H1 (cell line): ENCODE measurements around the gene ADGRL3. TPM values are rescaled to one million over a fixed set of nuclear protein-coding genes. Genes with fewer than 3 reads are reported as not detected.

Experiments used
- CTCF ChIA-PET: fragments of 300-600 bp; sonication (Branson Sonifier 250); formaldehyde crosslinking; loops from one replicate; lab custom pipeline; 2021; ENCODE audit not compliant: partially characterized antibody; lab: Charles Lee
- POLR2A ChIA-PET: fragments of 300-600 bp; sonication (Branson Sonifier 250); formaldehyde crosslinking; loops from one replicate; lab custom pipeline; 2021; ENCODE audit warnings: inconsistent platforms; ENCODE audit not compliant: partially characterized antibody; lab: Charles Lee
- DNase-seq, 2 experiments: peaks; one replicate each; pipeline versions ENCODE4 v3.0.0 to v3.0.0-alpha.2; 2010 to 2022; ENCODE audit warnings: low spot score in 2 of 2, low read depth in 1 of 2, mixed read lengths in 1 of 2
- FAIRE-seq: peaks from 2 replicates; lab custom pipeline; 2011; peaks lifted over from hg19 to GRCh38; lab: Jason Lieb, UNC
- H2AFZ ChIP-seq: 2 replicates; pipeline ENCODE4 v1.8.1; 2012; ENCODE audit warnings: low read length, inconsistent platforms
- H2AK5ac ChIP-seq: 2 replicates; pipeline ENCODE4 v1.6.1; 2013; ENCODE audit warnings: low read depth, low read length
- H2BK120ac ChIP-seq: replicated peaks from 2 replicates; pipeline ENCODE3; 2013; ENCODE audit warnings: low read depth, low read length, inconsistent platforms
- H2BK12ac ChIP-seq: 2 replicates; pipeline ENCODE4 v1.6.1; 2013; ENCODE audit warnings: low read depth, low read length
- H2BK15ac ChIP-seq: 2 replicates; pipeline ENCODE4 v1.6.1; 2013; ENCODE audit warnings: low read length
- H2BK20ac ChIP-seq: 2 replicates; pipeline ENCODE4 v1.6.1; 2013; ENCODE audit warnings: low read length
- H2BK5ac ChIP-seq: 2 replicates; pipeline ENCODE4 v1.6.1; 2013; ENCODE audit warnings: low read depth, low read length
- H3K14ac ChIP-seq: 2 replicates; pipeline ENCODE4 v1.6.1; 2013; ENCODE audit warnings: inconsistent platforms; ENCODE audit not compliant: insufficient read length
- H3K18ac ChIP-seq: 2 replicates; pipeline ENCODE4 v1.6.1; 2013; ENCODE audit warnings: low read length; ENCODE audit errors: extremely low read depth
- H3K23ac ChIP-seq: 2 replicates; pipeline ENCODE4 v1.6.1; 2013; ENCODE audit warnings: inconsistent platforms; ENCODE audit not compliant: insufficient read length
- H3K23me2 ChIP-seq: 2 replicates; pipeline ENCODE4 v1.6.1; 2013; ENCODE audit warnings: low read depth, low read length
- H3K27ac ChIP-seq: 2 replicates; pipeline ENCODE4 v1.6.1; 2011; ENCODE audit warnings: low read depth, low read length, inconsistent platforms
- H3K27me3 ChIP-seq, 4 experiments: replicated peaks in 1 of 4; 1 replicate in 1 of 4; 2 replicates in 3 of 4; pipeline versions ENCODE4 v1.6.1 to v1.8.1; 2011 to 2013; ENCODE audit warnings: low read length in 3 of 4, mild to moderate bottlenecking in 3 of 4, inconsistent platforms in 2 of 4, mixed read lengths in 2 of 4, moderate library complexity in 1 of 4; ENCODE audit not compliant: control insufficient read depth in 3 of 4, insufficient read depth in 3 of 4; ENCODE audit errors: extremely low read depth in 1 of 4
- H3K36me3 ChIP-seq, 4 experiments: 2 replicates each; pipeline versions ENCODE4 v1.6.1 to v1.8.1; 2011 to 2013; ENCODE audit warnings: mild to moderate bottlenecking in 4 of 4, low read length in 3 of 4, moderate library complexity in 2 of 4, control low read depth in 1 of 4, inconsistent platforms in 1 of 4; ENCODE audit not compliant: insufficient read depth in 4 of 4, control insufficient read depth in 2 of 4
- H3K4ac ChIP-seq: replicated peaks from 2 replicates; pipeline ENCODE3; 2013; ENCODE audit warnings: low read length, low read depth, mixed read lengths, inconsistent platforms; ENCODE audit not compliant: insufficient read length
- H3K4me1 ChIP-seq, 4 experiments: replicated peaks in 1 of 4; 1 replicate in 1 of 4; 2 replicates in 3 of 4; pipeline versions ENCODE4 v1.6.1 to v1.8.1; 2011 to 2013; ENCODE audit warnings: low read length in 3 of 4, inconsistent platforms in 2 of 4, mixed read lengths in 1 of 4; ENCODE audit not compliant: insufficient read depth in 4 of 4, control insufficient read depth in 3 of 4
- H3K4me2 ChIP-seq, 2 experiments: 2 replicates each; pipeline versions ENCODE4 v1.6.1 to v1.8.1; 2011 to 2013; ENCODE audit warnings: low read depth in 2 of 2, low read length in 2 of 2, control low read depth in 1 of 2, inconsistent platforms in 1 of 2, mild to moderate bottlenecking in 1 of 2; ENCODE audit not compliant: insufficient read depth in 1 of 2
- H3K4me3 ChIP-seq, 4 experiments: fragments of 200-600, 300-600 bp in 1 of 4; sonication (generic), shearing (Covaris generic), sonication (Bioruptor Twin) in 1 of 4; 2 replicates each; pipeline versions ENCODE4 v1.5.1 to v1.8.1; 2011 to 2016; ENCODE audit warnings: low read length in 4 of 4, low read depth in 3 of 4, control low read depth in 2 of 4, inconsistent platforms in 2 of 4, mild to moderate bottlenecking in 2 of 4, mixed read lengths in 1 of 4, moderate library complexity in 1 of 4; ENCODE audit not compliant: insufficient read depth in 2 of 4; ENCODE audit errors: extremely low read depth in 1 of 4
- H3K56ac ChIP-seq: replicated peaks from 2 replicates; pipeline ENCODE3; 2013; ENCODE audit warnings: low read depth, mild to moderate bottlenecking, mixed read lengths, low read length, inconsistent platforms; ENCODE audit not compliant: insufficient read length
- H3K79me1 ChIP-seq: 2 replicates; pipeline ENCODE4 v1.6.1; 2013; ENCODE audit warnings: low read depth, low read length, control low read depth
- H3K79me2 ChIP-seq, 2 experiments: 2 replicates each; pipeline versions ENCODE4 v1.6.1 to v1.8.1; 2012 to 2013; ENCODE audit warnings: low read length in 2 of 2, mild to moderate bottlenecking in 2 of 2, inconsistent platforms in 1 of 2; ENCODE audit not compliant: insufficient read depth in 2 of 2, control insufficient read depth in 1 of 2
- H3K9ac ChIP-seq, 4 experiments: replicated peaks in 1 of 4; 1 replicate in 1 of 4; 2 replicates in 3 of 4; pipeline versions ENCODE4 v1.6.1 to v1.8.1; 2011 to 2013; ENCODE audit warnings: low read depth in 3 of 4, low read length in 3 of 4, control low read depth in 2 of 4, mild to moderate bottlenecking in 2 of 4, moderate library complexity in 2 of 4, inconsistent platforms in 1 of 4; ENCODE audit errors: extremely low read depth in 1 of 4
- H3K9me3 ChIP-seq, 2 experiments: 2 replicates each; pipeline versions ENCODE4 v1.6.1 to v1.8.1; 2012 to 2013; ENCODE audit warnings: mild to moderate bottlenecking in 2 of 2, moderate library complexity in 2 of 2, control low read depth in 1 of 2, inconsistent platforms in 1 of 2, low read depth in 1 of 2, low read length in 1 of 2, mixed read lengths in 1 of 2; ENCODE audit not compliant: insufficient read depth in 2 of 2
- H4K20me1 ChIP-seq, 2 experiments: replicated peaks in 1 of 2; 2 replicates each; pipeline versions ENCODE3 to v1.8.1; 2011 to 2013; ENCODE audit warnings: inconsistent platforms in 2 of 2, low read length in 2 of 2, mild to moderate bottlenecking in 1 of 2; ENCODE audit not compliant: insufficient read depth in 2 of 2, control insufficient read depth in 1 of 2
- H4K5ac ChIP-seq: 2 replicates; pipeline ENCODE4 v1.6.1; 2013; ENCODE audit warnings: low read length, low read depth, mixed read lengths, inconsistent platforms; ENCODE audit not compliant: insufficient read length
- H4K8ac ChIP-seq: 2 replicates; pipeline ENCODE4 v1.8.0; 2013; ENCODE audit warnings: mild to moderate bottlenecking, moderate library complexity, low read length, inconsistent platforms; ENCODE audit not compliant: insufficient read depth; ENCODE audit errors: extremely low read depth
- H4K91ac ChIP-seq: replicated peaks from 2 replicates; pipeline ENCODE3; 2013; ENCODE audit warnings: low read length, mixed read lengths, inconsistent platforms; ENCODE audit not compliant: insufficient read length
- ASH2L ChIP-seq: fragments of 200-600, 300-600 bp; sonication (generic); IDR thresholded peaks from one replicate; pipeline ENCODE4 v1.7.1; 2017; ENCODE audit warnings: low read length
- ATF3 ChIP-seq: IDR thresholded peaks from 2 replicates; pipeline ENCODE4 v1.6.1; 2011; ENCODE audit warnings: low read depth, mild to moderate bottlenecking, low read length; ENCODE audit not compliant: insufficient read depth
- BACH1 ChIP-seq: IDR thresholded peaks from 2 replicates; pipeline ENCODE4 v1.6.1; 2012; ENCODE audit warnings: low read length, improper control_type of control experiment
- BCL11A ChIP-seq, 2 experiments: IDR thresholded peaks; one replicate each; pipeline ENCODE4 v1.6.1; 2011; ENCODE audit warnings: low read depth in 2 of 2, low read length in 2 of 2, mild to moderate bottlenecking in 2 of 2
- CBX8 ChIP-seq: fragments of 300-800, 300-1000 bp; sonication (generic); IDR thresholded peaks from 2 replicates; pipeline ENCODE4 v1.7.1; 2016; ENCODE audit warnings: low read depth, low read length, borderline replicate concordance
- CHD1 ChIP-seq: IDR thresholded peaks from 2 replicates; pipeline ENCODE4 v1.6.1; 2012; ENCODE audit warnings: low read depth, low read length, improper control_type of control experiment
- CREB1 ChIP-seq: IDR thresholded peaks from 2 replicates; pipeline ENCODE4 v1.6.1; 2012; ENCODE audit warnings: inconsistent platforms
- FOSL1 ChIP-seq: IDR thresholded peaks from 2 replicates; pipeline ENCODE4 v1.6.1; 2011; ENCODE audit warnings: mild to moderate bottlenecking, low read depth, low read length, moderate library complexity; ENCODE audit not compliant: insufficient read depth
- KDM1A ChIP-seq: fragments of 200-600, 300-600 bp; sonication (generic); IDR thresholded peaks from 2 replicates; pipeline ENCODE4 v1.7.1; 2016; ENCODE audit warnings: mild to moderate bottlenecking, low read length, borderline replicate concordance
- MAFK ChIP-seq: IDR thresholded peaks from 2 replicates; pipeline ENCODE4 v1.6.1; 2012; ENCODE audit warnings: low read depth, mild to moderate bottlenecking, improper control_type of control experiment, low read length
- RFX5 ChIP-seq: IDR thresholded peaks from 2 replicates; pipeline ENCODE4 v1.6.1; 2011; ENCODE audit warnings: low read depth, low read length, improper control_type of control experiment, borderline replicate concordance
- SIN3A ChIP-seq, 2 experiments: IDR thresholded peaks in 1 of 2; conservative IDR thresholded peaks in 1 of 2; 2 replicates each; pipeline ENCODE4 v1.6.1; 2011 to 2012; ENCODE audit warnings: low read length in 2 of 2, improper control_type of control experiment in 1 of 2, low read depth in 1 of 2, mild to moderate bottlenecking in 1 of 2
- SRF ChIP-seq: IDR thresholded peaks from 2 replicates; pipeline ENCODE4 v1.6.1; 2011; ENCODE audit warnings: mild to moderate bottlenecking, low read depth, low read length, moderate library complexity
- TCF12 ChIP-seq: IDR thresholded peaks from 2 replicates; pipeline ENCODE4 v1.6.1; 2011; ENCODE audit warnings: low read depth, mild to moderate bottlenecking, low read length
- TEAD4 ChIP-seq: IDR thresholded peaks from 2 replicates; pipeline ENCODE4 v1.6.1; 2012; ENCODE audit warnings: low read depth, low read length, inconsistent platforms, mixed read lengths
- YY1 ChIP-seq: IDR thresholded peaks from 2 replicates; pipeline ENCODE4 v1.6.1; 2011; ENCODE audit warnings: low read depth, mild to moderate bottlenecking, low read length
- WGBS, 2 experiments: shearing (Covaris generic) in 1 of 2; methylation state at CpG; one replicate each; pipeline versions ENCODE4 v1.1.6 to v1.1.7; 2013 to 2015; ENCODE audit warnings: low lambda C conversion rate in 2 of 2, mixed read lengths in 2 of 2, inconsistent platforms in 1 of 2, low coverage in 1 of 2, missing lambda C conversion rate in 1 of 2; ENCODE audit not compliant: insufficient replicate concordance in 2 of 2, insufficient coverage in 1 of 2, insufficient read length in 1 of 2; ENCODE audit errors: extremely low coverage in 1 of 2, missing lambda C conversion rate in 1 of 2; 5-methylcytosine and 5-hydroxymethylcytosine counted together
- polyA plus RNA-seq, 7 experiments: library from polyadenylated mRNA; depleted of rRNA in 3 of 7; stranded (reverse) in 5 of 7; unstranded in 2 of 7; fragments of >200 nt in 5 of 7; fragments of 200-250 nt in 2 of 7; gene quantifications; 1 replicate in 5 of 7; 2 replicates in 1 of 7; 4 replicates in 1 of 7; pipeline versions ENCODE4 v1.2.1 to v1.2.3, GENCODE V29; 2011 to 2013; ENCODE audit warnings: missing spikeins in 2 of 7, mixed read lengths in 2 of 7
- total RNA-seq: library from RNA; stranded (reverse); fragmentation: NEBNext Ultra II Directional; extraction: Animal tissue kit (Norgen Biotek cat#: 25700); gene quantifications from 2 replicates; pipeline ENCODE4 v1.2.1, GENCODE V29; 2021

The ADGRL3 gene
- total and polyA plus RNA-seq, 2 of the 8 experiments (the other 6 are each of a cell fraction or from before 2014, with no cell fraction given) = 6.6 to 13.0 TPM

GRCh38 chr4:61638591-61638990 lies 438.5 kb downstream of the ADGRL3 start:
- Histone ChIP-seq H4K91ac (no peak overlapping the region), H3K4me3 (no peak overlapping the region), H3K56ac (no peak overlapping the region), H4K5ac (no peak overlapping the region), H3K23me2 (no peaks in the 10 kb centered on the region), H4K8ac (no peak overlapping the region), H2BK20ac (no peak overlapping the region), H2BK12ac (no peak overlapping the region), H2BK5ac (no peak overlapping the region), H3K4ac (no peak overlapping the region), H3K79me1 (no peaks in the 10 kb centered on the region), H3K36me3 (no peaks in the 10 kb centered on the region), H3K18ac (no peak overlapping the region), H2AK5ac (no peak overlapping the region), H4K20me1 (no peaks in the 10 kb centered on the region), H3K9ac (no peak overlapping the region), H3K23ac (no peak overlapping the region), H2AFZ (no peak overlapping the region), H3K27me3 (no peaks in the 10 kb centered on the region), H3K9me3 (no peaks in the 10 kb centered on the region), H2BK120ac (no peak overlapping the region), H3K14ac (no peak overlapping the region), H3K27ac (no peak overlapping the region), H2BK15ac (no peak overlapping the region), H3K4me2 (no peak overlapping the region), H3K4me1 (no peaks in the 10 kb centered on the region), H3K79me2 (no peaks in the 10 kb centered on the region)
- ChIA-PET CTCF (no interaction called here), POLR2A (no interaction called here)
- no peak for DNase-seq
- FAIRE-seq = no peak
- 87% methylated on average over 1 of the region's 1 CpG; no CpG with 5 or more reads in 1 of the 2 experiments for WGBS, 2 experiments
- no peak for TF ChIP-seq ATF3
- TF ChIP-seq TEAD4 = no peak
- no peak for TF ChIP-seq BCL11A (IDR thresholded peaks at IDR 0.05; ENCODE audit: low read depth in 2 of 2, low read length in 2 of 2)
- no peak for TF ChIP-seq SRF
- TF ChIP-seq ASH2L = no peak
- no peak for TF ChIP-seq BACH1
- no peak for TF ChIP-seq CHD1
- no peak for TF ChIP-seq KDM1A
- TF ChIP-seq RFX5 = no peak
- TF ChIP-seq FOSL1 = no peak
- TF ChIP-seq TCF12 = no peak
- TF ChIP-seq MAFK = no peak
- no peak for TF ChIP-seq SIN3A (conservative IDR thresholded peaks at IDR 0.05 in 1 of 2, IDR thresholded peaks at IDR 0.05 in 1 of 2; ENCODE audit: low read depth in 1 of 2, low read length in 2 of 2)
- no peak for TF ChIP-seq YY1
- TF ChIP-seq CBX8 = no peak
- no peak for TF ChIP-seq CREB1
